ENCODE results near the gene LENG8.
"Not testable (repeated sequence)": the region's sequence is repeated elsewhere in the genome, so short reads cannot be mapped to it uniquely, and the experiment has no call there.

LENG8 gene

DNA sequence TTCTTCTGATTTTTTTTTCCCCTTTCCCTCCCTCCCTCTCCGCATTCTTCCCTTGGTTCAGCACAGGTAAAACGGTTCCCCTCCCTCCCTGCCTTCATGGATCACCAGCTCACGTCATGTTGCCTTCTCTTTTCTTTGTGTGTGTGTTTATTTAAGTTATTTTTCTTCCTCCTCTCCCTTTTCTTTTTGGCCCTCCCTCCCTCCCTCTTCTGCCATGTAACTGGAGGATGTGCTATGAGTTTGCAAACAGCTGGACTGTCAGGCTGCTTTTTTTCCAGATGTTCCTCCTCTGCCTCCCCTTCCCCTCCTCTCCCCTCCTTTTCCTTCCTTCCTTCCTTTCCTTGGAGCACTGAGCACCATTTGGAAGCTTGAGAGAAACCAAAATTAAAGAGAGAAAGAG lies 12.6 kb downstream of the LENG8 start:
- no peak for DNase-seq (ENCODE audit: low read depth in 2 of 2)

DNA sequence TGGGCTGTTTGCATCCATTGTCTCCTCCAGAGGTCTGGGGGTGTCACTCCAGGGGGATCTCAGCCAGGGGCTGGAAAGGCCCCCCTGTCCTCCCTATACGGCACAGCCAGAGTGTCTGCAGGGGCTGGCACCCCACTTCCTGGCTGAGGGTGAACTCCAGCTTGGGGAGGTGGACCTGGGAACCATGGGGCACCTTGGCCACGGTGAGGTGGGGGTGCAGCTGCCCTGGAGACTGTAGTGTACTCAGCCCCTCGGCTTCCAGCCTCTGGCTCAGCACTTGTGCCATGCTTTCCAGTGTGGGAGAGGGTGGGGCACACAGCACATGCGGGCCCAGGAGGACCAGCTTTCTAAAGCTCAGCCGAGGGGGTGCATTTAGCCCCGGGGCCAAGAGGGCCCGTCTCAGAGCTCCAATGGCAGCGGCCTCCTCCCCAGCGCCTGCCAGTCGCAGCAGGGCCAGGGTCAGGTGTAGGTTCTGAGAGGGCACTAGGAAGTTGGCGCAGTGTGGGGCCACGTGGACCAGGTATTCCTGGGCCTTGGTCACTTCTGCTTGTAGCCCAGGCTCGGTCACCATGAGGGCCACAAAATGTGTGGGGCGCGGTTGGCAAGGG lies 13.2 kb downstream of the LENG8 start:
- DNase-seq (ENCODE audit: low read depth in 2 of 2), result no peak

DNA sequence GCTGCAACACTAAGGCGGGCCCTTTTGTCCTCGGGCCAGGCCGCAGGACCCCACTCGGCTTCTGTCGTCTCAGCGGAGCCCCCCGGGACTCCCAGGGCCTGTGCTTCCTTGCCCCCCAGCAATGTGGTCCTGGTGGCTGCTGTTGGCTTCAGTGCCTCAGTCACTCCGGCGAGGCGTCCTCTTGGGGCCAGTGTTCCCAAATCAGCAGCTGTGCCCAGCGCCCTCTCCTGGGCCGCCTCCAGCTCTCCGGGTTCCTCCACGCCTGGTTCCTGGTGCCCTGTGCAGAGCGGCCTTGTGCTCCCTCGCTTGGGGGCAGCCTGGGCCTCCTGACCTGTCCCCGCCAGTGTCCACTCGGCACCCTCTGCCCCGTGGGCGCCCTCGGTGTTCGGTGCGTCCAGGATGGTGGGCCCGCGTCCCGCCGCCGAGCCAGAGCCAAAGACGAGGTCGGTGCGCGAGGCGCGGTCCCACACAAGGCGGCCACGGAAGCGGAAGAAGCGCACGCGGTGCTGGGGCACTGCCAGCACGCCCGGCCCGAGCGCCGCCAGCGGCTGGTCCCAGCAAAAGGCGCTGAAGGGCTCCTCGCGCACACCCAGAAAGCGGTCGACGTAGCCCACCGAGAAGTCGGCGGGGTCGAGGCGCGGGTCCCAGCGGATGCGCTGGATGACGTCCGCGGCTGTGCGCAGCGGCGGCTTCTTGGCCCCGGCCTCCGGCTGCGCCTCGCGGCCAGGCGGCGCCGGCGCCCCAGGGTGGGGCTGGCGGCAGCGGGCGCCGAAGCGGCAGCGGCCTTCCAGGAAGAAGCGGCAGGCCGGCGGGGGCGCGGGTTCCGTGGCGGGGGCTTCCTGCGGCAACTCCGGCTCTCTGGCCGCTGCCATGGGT lies 13.9 kb downstream of the LENG8 start:
- DNase-seq (ENCODE audit: low read depth in 2 of 2), result peak; percentile 38 to 46

- DNase-seq (ENCODE audit: low read depth in 2 of 2), result peak; percentile 95 to 97
Measured at GRCh38 chr19:54463531-54464043, 14.6 kb downstream of the LENG8 start, which contains the start of gene LENG9. Gene LENG9, minus strand, starts transcription at chr19:54463778. Its CDS starts 252 bp downstream, at chr19:54463526.

DNA sequence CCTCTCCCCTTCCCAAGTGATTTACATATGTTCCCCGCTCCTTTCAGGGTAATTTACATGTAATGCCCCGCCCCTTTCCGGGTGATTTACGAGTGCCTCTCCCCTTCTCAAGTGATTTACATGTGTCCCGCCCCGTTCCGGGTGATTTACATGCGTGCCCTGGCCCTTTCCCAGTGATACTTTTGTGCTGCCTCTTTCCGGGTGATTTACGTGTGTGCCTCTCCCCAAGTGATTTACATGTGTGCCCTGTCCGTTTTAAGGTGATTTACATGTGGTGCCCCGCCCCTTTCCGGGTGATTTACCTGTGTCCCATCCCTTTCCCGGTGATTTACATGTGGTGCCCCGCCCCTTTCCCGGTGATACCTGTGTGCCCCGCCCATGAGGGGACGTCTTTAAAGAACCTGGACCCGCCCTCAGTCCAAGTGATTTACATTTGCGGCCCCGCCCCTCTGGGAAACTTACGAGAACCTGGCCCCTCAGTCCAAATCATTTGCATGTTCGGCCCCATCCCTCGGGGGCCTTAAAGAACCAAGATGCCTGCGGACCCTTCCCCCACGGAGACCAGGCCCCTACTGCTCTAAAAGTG lies 15.1 kb downstream of the LENG8 start:
- DNase-seq (ENCODE audit: low read depth in 2 of 2), result peak; percentile 78 to 85

DNA sequence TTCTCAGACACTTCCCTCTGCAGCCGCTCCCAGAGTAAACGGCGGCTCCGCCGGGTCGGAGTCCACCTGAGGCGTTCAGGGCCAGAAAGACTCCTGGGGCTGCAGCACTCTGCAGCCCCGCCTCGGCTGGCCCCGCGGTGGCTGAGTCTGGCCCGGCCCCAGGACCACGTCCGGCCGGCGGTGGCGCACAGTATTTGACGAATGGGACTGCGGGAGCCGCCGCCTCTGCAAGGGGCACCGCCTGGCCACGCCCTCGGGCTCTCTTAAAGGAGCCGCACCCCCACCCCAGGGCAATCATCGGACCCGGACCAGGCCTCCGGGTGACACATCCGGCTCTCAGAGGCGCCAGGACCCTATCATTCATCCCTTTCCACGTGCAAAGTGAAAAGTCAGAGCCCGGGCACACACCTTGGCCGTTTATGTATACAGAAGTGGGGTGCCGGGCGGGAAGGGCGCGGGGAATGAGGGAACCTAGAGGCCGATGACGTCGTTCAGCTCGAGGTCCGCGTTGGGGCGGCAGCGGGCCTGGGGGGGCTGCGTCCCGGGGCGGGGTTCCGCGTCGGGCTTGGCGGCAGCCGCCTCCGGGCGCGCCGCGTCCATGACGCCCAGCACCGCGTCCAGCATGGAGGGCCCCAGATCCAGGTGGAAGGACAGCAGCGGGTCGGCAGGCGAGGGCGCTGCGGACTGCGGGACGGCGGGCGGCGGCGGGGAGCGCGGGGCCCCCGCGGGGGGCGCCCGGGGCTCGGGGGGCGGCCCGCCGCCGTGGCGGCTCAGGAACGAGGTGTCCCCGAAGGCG lies 15.8 kb downstream of the LENG8 start:
- peak; percentile 58 to 74 for DNase-seq (ENCODE audit: low read depth in 2 of 2)

DNA sequence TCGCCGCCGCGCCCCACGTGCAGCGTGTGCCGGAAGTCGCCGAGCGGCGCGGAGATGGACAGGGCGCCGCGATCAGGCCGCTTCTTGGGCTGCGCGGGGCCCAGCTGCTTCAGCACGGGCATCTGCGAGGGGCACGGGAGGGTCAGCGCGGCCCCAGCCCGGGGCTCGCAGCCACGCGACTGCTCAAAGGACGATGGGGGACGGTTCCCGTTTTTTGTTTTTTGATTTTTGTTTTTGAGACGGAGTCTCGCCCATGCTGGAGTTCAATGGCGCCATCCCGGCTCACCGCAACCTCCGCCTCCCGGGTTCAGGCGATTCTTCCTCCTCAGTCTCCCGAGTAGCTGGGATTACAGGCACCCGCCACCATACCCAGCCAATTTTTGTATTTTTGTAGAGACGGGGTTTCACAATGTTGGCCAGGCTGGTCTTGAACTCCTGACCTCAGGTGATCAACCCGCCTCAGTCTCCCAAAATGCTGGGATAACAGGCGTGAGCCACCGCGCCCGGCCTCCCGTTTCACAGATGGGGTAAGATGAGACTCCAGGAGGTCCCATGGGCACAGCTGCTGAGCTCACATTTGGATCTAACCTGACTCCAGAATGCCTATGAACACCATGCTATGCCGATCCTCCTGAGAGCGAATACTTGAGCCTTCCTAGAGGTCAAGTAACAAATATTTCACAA lies 16.6 kb downstream of the LENG8 start:
- DNase-seq (ENCODE audit: low read depth in 2 of 2), result no peak

- DNase-seq (ENCODE audit: low read depth in 2 of 2), result not testable (repeated sequence)
Measured at GRCh38 chr19:54466110-54466480, 17.1 kb downstream of the LENG8 start.

DNA sequence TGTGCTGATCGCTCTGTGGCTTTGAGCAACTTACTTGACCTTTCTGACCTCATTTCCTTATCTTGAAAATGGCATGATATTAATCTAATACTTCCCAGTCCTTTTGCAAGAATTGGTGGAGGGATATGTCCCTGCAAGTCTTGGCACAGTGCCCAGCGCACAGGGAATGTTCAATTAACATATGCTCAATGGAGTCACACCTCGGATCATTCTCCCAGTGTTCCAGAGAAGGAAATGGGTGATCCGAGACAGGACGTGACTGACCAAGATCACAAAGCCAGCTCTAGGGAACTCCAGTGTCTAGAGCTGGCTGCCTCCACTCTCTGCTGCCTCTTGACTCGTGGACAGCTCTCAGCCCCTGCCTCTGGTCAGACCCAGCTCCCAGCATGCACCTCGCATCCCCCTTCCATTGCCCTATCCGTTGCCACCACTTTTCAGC lies 20.5 kb downstream of the LENG8 start:
- no peak for DNase-seq (ENCODE audit: low read depth in 2 of 2)

DNA sequence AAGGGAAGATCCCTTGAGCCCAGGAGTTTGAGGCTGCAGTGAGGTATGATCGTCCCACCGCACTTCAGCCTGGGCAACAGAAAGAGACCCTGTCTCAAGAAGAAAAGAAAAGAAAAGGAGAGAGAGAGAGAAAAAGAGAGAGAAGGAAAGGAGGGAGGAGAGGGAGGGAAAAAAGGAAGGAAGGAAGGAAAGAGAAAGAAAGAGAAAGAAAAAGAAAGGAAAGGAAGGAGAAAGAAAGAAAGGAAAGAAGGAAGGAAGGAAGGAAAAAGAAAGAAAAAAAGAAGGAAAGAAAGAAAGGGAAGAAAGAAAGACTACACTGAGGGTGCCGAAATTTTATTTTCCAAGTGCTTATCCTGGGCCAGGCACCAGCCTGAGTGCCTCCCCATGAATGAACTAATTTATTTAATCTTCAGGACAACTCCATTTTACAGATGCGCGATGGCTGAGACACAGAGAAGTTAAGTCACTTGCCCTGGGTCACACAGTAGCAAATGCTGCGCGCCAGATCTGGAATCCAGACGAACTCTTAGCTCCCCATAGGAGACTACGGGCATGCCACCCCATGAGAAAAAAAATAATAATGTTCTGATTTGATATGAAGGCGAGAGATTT lies 21.4 kb downstream of the LENG8 start:
- no peak for DNase-seq (ENCODE audit: low read depth in 2 of 2)

DNA sequence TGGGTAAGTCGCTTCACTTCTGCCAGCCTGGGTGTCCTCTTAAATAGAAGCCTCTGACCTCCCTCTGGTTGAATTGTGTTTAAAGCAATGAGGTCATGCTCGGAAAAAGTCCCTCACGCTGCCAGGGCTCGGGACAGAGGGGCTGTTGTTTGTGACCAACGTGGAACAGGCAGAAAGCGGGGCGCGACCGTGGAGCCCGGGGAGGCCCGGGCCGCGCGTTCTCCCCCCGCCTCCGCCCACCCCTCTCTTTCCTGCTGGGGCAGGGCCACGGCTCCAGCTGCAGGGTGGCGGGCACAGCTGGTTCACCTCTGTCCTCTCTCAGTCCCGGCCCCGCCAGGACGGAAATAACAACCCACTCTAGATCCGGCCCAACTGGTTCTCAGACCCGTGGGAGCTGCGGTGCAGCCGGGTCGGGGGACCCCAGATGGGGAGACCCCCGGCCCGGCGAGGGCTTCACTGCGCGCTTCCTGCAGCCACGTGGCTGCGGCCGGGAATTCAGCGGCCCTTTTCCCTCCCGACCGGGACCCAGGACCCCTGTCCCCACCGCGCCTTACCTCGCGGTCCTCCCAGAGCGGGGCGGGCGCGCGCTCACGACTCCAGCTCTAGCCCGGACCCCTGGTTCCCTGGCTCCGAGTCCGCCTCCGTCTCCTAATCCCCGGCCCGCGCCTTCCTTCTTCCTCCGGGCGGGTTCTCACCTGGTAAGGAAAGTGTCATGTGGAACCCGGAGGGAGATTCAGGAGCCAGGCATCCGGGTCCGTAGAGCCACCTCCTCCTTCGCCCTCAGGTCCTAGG lies 22.2 kb downstream of the LENG8 start:
- no peak for DNase-seq (ENCODE audit: low read depth in 2 of 2)

DNA sequence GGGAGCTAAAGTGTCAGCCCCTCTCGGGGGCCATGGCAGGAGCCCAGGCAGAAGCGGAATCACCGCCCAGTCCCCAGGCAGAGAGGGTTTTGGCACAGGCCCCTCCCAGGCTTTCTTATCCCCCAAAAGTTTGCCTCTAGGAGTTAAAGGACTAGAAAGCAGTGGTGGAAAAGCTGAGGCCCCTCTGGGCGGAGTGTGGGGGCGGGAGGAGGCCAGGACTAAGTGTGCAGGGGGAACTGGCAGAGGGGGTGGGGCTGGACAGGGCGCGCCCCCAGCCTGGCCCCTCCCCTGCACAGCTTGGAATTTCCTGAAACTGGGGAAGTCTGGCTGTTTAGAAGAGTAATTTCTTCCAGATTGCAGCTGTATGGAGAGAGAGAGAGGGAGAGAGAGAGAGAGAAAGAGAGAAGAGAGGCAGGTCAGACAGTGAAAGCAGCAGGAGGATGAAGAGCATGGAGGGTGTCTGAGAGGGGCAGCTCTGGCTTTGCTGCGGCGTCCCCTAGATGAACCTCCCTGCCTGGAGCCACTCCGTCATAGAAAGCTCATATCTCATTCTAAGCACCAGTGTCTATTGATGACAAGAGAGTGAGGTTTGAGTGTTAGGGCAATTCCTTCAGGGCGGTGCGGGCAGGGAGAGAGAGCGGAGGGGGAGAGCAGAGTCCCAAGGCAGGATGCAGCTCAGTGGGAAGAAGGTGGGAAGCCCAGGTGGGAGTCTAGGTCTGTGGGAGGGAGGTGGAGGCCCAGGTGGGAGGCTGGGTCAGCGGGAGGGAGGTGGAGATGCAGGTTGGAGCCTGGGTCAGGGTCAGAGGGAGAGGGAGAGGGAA lies 24.3 kb downstream of the LENG8 start, which contains the start of gene CDC42EP5:
Gene CDC42EP5 (minus strand): TSS at position 226 of the 821 bp plus-strand sequence. CDS start 7,749 bp downstream, outside the sequence.
- no peak for DNase-seq (ENCODE audit: low read depth in 2 of 2)

GRCh38 chr19:54473892-54474372 lies 24.9 kb downstream of the LENG8 start:
- DNase-seq (ENCODE audit: low read depth in 2 of 2), result no peak

GRCh38 chr19:54475706-54476105 lies 26.7 kb downstream of the LENG8 start:
- DNase-seq (ENCODE audit: low read depth in 2 of 2), result no peak

- DNase-seq (ENCODE audit: low read depth in 2 of 2), result no peak
Measured at GRCh38 chr19:54477650-54478049, 28.7 kb downstream of the LENG8 start.

DNA sequence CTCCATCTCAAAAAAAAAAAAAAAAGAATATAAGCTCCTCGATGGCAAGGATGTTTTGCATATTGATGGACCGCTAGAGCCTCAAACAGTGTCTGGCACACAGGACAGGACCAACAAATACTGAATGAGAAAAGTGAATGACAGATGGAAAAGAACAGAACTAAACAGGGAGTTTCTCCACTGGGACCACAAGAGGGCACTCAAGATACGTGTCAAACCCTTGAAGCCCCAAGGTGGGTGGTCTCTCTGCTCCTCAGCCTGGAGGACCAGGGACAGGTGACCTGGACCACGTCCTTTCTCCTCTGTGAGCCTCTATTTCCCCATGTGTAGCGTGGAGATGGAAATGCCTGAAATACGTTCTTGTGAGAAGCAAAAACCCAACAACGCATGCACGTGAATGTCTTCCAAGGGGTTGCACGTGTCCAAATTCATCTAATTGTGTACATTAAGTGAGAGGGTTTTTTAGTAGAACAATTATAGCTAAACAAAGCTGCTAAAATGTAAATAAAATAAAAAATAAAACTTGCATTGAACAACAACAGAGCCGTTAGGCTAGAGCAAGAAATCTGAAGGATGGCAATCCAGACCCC lies 29.8 kb downstream of the LENG8 start:
- DNase-seq (ENCODE audit: low read depth in 2 of 2), result no peak

DNA sequence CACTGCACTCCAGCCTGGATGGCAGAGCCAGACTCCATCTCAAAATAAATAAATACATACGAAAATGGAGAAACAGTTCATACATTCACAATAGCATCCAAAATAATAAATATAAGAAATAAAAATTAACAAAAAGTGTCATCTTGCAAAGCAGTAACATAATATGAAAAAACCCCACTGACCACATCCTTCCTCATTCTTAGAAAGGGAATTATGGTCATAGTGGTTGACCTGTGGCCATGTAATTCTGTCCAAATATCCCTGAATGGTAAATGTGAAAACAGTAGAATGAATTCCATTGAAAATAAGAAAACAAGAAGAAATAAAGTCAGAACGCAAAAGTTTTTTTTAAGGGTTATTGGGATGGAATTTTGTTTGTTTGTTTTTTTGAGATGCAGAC lies 31.1 kb downstream of the LENG8 start:
- DNase-seq (ENCODE audit: low read depth in 2 of 2), result no peak

DNA sequence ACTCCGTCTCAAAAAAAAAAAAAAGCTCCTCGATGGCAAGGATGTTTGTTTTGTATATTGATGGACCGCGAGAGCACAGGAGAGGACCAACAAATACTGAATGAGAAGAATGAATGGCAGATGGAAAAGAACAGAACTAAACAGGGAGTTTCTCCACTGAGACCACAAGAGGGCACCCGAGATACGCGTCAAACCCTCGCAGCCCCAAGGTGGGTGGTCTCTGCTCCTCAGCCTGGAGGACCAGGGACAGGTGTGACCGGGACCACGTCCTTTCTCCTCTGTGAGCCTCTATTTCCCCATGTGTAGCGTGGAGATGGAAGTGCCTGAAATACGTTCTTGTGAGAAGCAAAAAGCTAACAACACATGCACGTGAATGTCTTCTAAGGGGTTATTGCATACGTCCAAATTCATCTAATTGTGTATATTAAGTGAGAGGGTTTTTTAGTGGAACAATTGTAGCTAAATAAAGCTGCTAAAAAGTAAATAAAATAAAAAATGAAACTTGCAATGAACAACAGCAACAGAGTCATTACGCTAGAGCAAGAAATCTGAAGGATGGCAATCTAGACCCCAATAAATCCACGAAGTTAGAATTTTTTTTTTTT lies 32.4 kb downstream of the LENG8 start:
- DNase-seq (ENCODE audit: low read depth in 2 of 2), result peak in 1 of 2 donors; percentile 28

All from activated CD4-positive, alpha-beta T cell treated with anti-CD3 and anti-CD28 coated beads for 24 hours (primary cell).